Muscle layer of colon (tissue), 2 donors: ENCODE data around the gene FEM1C.

Source experiments
- H3K27ac ChIP-seq: one replicate; pipeline ENCODE4 v1.7.0; 2013; ENCODE audit warnings: low read depth, mild to moderate bottlenecking, low read length, moderate library complexity
- H3K27me3 ChIP-seq, 2 donors: one replicate each; pipeline ENCODE4 v1.7.0; 2013; ENCODE audit warnings: low read length in 2 of 2, mild to moderate bottlenecking in 2 of 2; ENCODE audit not compliant: insufficient read depth in 2 of 2, control insufficient read depth in 1 of 2
- H3K36me3 ChIP-seq: one replicate; pipeline ENCODE4 v1.7.0; 2013; ENCODE audit warnings: mild to moderate bottlenecking, low read length; ENCODE audit not compliant: insufficient read depth
- H3K4me1 ChIP-seq: one replicate; pipeline ENCODE4 v1.7.0; 2013; ENCODE audit warnings: mild to moderate bottlenecking, low read length; ENCODE audit not compliant: insufficient read depth
- H3K4me3 ChIP-seq, 2 donors: one replicate each; pipeline ENCODE4 v1.7.0; 2013; ENCODE audit warnings: low read length in 2 of 2, low read depth in 1 of 2, mild to moderate bottlenecking in 1 of 2, moderate library complexity in 1 of 2
- H3K9ac ChIP-seq: one replicate; pipeline ENCODE4 v1.7.0; 2013; ENCODE audit warnings: low read length
- H3K9me3 ChIP-seq: one replicate; pipeline ENCODE4 v1.7.0; 2013; ENCODE audit warnings: mild to moderate bottlenecking, low read length
- donor health status: abdominal sarcoma.
- donor health status: Adenocarcinoma of cecum.

Gene FEM1C

GRCh38 chr5:115471345-115472063, 73.1 kb downstream of the FEM1C start:
- H3K4me1 ChIP-seq: peaks cover 7% of the 10 kb centered on the region
- H3K9me3 ChIP-seq: no peaks in the 10 kb centered on the region
- H3K27me3 ChIP-seq: no peaks in the 10 kb centered on the region
- H3K36me3 ChIP-seq: no peaks in the 10 kb centered on the region
- H3K27ac ChIP-seq: no peak overlapping the region
- no peak overlapping the region for H3K9ac ChIP-seq
- H3K4me3 ChIP-seq: no peak overlapping the region

GRCh38 chr5:115470921-115471320, 73.7 kb downstream of the FEM1C start:
- Histone ChIP-seq H3K4me1 (peaks cover 7% of the 10 kb centered on the region), H3K27ac (no peak overlapping the region)

More at GRCh38 chr5:115470921-115471320, 73.7 kb downstream of the FEM1C start:
- Histone ChIP-seq H3K36me3 (no peaks in the 10 kb centered on the region), H3K9me3 (no peaks in the 10 kb centered on the region), H3K4me3 (no peak overlapping the region), H3K9ac (no peak overlapping the region), H3K27me3 (no peaks in the 10 kb centered on the region)
